HL-60/S4 treated with retinoic acid at 250 ng/mL for 4 days and 3 days (cell line): ENCODE measurements around the gene ENTREP1.

Source experiments
- in situ Hi-C: fragments of 300-500 bp; cut with MboI; formaldehyde crosslinking; loops from 2 replicates; pipeline ENCODE4 v1.7.0; 2022; ENCODE audit warnings: low sequenced_read_pairs

The ENTREP1 gene

DNA sequence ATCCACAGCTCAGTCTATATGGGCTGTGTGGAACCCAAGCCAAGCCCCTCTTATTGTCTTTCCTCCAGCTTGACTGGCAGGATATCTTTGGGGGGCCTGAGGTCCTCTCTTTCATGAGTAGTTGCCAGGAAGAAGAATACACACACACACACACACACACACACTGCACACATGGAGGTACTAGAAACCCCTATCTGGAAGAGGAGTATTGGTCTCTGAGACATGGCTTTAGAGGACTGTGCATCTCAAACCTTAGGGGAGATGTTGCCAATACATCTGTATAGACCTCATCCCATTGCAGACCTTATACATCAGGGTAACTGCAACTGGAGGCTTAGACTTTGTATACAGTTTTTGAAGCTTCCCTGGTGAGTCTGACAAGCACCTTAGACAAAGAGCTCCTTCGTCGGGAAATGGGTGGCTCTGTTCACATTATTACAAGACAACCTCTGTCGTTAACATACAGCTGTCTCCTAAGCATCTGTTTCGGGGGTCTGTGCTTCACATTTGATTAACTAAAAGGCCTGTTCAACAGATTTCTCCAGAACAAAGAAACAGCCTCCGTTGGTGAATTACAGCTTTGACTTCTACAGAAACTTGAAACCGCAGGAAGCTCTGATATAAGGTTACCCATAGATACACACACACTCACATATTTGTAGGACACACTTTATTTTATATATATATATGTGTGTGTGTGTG lies 5.5 kb upstream of the ENTREP1 start:
- in situ Hi-C loops, result no loop called here

DNA sequence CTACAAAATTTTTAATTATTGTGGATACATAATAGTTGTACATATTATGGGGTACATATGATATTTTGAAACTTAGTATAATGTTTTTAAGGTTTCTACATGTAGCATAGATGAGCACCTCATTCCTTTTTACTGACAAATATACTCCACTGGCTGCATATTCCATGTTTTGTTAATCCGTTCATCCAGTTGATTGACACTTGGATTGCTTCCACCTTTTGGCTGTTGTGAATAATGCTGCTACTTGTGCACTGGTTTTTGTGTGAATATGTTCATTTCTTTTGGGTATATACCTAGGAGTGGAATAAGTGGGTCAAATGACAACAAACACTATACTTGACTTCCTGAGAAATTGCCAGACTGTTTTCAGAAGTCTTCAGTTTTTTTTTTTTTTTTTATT lies 2.8 kb upstream of the ENTREP1 start:
- in situ Hi-C loops, result no loop called here

DNA sequence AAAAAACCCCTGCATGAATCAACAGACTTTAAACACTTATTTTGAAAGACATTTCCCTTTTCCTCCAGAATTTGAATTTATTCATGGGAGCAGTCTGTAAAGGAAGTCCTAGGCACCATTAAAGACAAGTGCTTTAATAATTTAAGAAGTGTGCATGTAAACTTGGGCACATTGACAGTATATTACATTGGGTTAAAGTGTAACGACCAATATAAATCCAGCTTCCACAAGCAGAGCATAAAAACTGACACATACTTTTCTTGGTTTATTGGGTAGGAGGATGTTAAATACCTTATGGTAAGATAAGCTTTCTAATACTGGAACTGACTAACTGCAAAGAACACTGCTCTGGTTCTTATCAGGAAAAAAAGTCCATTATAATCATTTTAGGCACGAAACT lies 1.2 kb upstream of the ENTREP1 start:
- in situ Hi-C loops, result no loop called here

DNA sequence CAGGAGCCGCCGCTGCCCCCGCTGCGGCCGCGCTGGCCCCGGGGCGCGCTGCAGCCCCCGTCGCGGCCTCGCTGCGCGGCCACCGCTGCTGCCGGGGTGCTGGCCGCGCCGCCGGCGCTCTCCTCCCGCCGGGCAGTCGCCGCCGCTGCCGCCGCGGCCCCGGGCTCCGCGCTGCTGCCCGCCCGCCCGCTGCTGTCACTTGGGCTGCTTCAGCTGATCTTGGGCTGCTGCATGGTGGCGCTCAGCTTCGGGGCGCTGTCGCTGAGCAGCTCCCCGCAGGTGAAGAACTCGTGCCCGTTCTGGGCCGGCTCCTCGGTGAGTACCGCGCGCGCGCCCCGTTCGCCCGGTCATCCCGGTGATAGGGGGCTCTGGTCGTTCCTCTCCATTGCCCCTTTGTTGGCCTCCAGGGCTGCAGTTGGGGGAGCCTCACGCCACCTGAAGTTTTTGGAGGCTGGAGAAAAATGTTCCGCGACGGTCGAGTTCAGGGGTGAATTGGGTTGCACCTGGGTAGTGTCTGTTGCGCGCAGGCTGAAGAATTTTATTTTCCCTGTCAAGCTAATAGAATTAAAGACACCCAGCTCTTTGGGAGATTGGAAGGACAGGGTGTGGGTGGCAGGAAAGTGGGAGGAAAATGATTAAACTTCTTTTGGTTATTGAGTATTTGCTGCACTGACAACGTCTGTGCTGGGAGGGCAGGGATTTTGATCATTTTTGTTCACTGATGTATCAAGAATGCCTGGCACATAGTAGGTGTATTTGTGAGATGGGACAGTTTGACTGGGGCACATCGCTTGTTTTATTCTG lies 596 bp downstream of the ENTREP1 start:
- in situ Hi-C loops, result no loop called here

DNA sequence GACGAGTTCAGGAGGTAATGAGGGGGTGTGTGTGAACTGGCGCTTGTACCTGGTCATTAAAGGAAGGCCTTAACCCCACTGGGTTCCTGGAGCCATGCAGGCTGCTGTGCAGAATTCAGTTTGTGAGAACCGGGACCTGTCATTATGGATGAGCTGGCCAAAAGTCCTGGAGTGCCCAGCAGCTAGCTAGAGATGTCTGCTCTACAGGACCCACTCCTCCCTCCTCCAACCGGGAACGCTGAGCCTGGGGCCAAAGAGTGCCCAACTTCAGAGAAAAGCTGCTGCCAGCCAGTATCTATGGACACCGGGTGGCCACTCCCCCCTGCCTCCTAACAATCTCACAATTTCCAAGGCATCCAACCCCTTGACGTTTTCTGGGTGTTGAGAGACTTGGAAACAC lies 1.2 kb downstream of the ENTREP1 start:
- in situ Hi-C loops, result no loop called here

DNA sequence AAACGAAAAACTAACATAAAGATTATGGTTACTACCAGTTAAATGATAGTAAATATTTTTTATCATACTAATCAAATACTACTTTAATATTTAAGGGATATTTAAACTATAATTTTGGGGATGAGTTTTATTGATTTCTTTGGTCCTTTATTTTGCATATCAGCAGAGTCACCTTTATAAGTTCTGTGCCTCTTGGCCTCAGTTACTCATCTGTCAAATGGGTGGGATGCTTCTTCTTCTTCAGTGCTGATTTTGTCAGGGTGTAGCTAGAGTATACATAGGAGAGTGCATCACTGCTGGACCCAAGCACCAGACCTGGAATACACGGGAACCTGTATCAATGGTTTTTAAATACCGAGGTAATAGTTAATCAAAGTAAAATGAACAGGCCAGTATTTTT lies 5.6 kb downstream of the ENTREP1 start:
- in situ Hi-C loops, result no loop called here

DNA sequence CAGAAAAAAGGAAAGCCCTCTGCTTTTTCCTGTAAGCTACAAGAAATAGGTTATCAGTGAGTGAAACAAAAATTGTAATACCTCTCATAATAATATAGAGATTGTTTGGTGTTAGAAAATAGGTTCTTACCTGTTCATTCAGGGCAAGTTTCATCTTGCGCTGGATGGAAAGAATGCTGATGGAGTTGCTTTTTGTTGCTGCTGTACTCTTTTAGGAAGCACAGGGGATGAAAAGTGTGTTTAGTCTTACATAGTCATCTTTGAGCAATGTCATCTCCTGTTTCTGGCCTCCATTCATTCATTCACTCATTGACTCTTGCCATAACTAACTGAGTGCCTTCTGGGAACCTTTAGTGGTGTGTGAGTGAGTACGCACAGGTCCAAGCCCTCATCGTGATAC lies 6.4 kb downstream of the ENTREP1 start:
- in situ Hi-C loops, result no loop called here

DNA sequence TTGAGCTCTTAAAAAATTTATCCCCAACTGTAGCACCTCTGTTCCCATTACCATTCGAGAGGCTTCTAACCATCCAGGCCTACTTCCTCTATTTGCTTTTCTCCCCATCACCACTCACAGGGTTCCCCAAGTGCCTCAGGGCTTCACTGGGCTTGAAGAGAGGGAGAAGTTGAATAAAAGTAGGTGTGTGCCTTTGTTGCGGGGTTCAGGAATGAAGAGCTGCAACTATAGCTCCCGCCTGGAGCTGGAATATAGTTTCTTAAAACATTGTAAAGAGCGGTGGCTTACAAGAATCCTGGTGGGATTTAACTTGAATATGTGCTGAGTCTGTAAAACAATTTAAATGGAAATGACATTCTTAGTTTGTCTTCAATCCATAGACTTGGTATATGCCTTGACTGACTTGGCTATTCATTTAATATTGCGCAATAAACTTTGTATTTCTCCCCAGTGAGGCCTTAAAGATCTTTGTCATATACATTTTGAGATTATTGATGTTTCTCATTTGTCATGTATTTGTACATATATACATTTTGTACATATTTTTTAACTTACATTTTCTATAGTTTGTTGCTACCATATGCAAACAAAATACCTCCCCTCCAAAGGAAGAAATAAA lies 7.2 kb downstream of the ENTREP1 start:
- in situ Hi-C loops, result no loop called here

DNA sequence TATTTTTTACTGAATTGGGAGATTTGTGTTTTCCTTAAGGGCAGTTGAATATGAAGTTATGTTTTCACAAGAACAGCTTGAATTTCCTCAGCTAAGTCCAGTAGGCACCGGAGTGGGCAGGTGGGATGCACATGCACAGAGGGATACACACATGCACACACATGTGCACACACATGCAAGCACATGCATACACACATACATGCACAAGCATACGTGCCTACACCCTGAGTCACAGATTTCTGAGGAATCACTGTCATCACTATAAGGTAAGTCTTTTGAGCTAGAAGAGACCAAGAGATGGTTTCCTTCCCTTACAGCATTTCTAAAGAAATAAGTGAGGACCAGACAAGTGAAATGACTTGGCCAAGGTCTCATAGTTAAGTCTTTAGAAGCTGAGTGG lies 8.7 kb downstream of the ENTREP1 start:
- in situ Hi-C loops, result no loop called here

DNA sequence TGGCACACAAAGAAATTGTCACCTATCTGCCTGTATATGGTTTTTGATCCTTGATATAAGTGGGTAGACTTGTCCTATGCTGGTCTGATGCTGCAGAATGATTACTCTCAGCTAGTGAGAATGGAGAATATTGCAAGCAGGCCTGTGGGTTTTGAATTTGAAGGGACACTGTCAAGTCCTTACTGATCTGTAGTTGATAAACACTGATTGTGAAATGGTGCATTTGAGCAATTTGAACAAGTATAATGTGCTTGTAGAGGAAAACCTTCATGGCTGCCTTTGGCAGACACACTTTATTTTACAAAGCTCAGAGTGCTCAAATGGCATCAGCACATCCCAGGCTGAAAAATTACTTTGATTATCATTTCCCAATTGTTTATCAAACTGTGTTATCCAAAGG lies 9.3 kb downstream of the ENTREP1 start:
- in situ Hi-C loops, result no loop called here

DNA sequence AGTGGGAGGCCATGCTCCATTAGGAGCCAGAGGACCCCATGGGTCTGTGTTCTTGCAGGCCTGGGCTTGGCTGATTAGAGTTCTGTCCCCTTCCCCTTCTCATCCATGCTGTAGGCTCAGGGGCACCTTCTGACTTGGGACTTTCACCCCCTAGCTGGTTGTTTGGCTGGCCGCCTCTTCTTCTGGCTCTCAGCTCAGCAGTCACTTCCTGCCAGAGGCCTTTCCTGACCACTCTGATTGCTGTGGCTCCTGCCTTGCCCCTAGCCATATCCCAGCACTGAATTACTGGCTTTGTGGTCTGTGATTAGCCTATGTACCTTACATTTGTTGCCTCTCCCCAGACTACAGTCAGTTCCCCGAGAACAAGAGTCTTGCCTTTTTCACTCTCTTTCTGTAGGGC lies 14.6 kb downstream of the ENTREP1 start:
- in situ Hi-C loops, result no loop called here

DNA sequence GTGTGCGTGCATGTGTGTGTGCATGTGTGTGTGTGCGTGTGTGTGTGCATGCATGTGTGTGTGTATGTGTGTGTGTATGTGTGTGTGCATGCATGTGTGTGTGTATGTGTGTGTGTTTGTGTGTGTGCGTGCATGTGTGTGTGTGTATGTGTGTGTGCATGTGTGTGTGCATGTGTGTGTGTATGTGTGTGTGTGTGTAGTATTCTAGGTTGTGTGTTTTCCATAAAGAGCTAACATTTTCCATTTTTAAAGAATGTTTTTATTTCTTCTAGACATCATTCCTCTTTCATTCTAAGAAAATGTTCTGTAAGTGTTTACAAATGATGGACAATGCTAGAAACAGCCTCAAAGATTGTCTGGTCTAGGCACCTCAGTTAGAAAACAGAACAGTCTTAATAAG lies 15.6 kb downstream of the ENTREP1 start:
- in situ Hi-C loops, result no loop called here

DNA sequence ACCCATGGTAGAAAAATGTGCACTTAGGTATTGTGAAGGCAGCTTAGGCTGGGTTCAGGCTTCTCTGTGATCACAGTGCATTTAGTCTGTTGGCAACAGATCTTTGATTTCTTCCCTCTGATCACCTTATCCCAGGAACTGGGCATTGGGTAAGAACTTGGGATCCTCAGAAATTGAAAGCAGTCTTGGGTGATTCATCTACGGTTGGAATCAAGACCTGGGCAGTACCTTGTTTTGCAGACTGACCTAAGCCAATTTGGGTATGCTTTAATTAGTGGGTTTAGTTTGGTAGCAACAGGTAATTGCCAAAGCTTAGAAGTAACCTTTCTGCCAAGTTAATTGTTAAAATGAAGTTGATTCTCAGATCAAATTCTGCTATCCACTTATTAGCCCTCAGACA lies 17.8 kb downstream of the ENTREP1 start:
- in situ Hi-C loops, result no loop called here

DNA sequence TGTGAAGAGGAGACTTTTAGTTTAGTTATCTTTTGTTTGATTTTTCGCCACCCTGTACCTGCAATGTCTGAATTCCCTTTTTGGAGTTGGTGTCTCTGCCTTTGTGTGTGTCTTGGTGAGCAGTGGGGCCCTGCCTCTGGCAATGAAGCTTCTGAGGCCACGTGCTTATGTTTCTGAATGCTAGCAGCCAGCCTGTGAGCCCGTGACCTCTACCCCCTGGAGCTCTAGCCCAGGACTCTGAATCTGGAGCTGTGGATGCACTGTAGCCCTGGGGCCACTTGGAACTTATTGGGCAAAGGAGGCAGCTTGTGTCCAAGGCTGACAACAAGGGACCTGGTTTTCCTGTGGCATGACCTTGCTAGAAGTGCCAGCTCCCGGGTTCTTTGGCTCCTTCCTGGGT lies 19.4 kb downstream of the ENTREP1 start:
- in situ Hi-C loops, result no loop called here

DNA sequence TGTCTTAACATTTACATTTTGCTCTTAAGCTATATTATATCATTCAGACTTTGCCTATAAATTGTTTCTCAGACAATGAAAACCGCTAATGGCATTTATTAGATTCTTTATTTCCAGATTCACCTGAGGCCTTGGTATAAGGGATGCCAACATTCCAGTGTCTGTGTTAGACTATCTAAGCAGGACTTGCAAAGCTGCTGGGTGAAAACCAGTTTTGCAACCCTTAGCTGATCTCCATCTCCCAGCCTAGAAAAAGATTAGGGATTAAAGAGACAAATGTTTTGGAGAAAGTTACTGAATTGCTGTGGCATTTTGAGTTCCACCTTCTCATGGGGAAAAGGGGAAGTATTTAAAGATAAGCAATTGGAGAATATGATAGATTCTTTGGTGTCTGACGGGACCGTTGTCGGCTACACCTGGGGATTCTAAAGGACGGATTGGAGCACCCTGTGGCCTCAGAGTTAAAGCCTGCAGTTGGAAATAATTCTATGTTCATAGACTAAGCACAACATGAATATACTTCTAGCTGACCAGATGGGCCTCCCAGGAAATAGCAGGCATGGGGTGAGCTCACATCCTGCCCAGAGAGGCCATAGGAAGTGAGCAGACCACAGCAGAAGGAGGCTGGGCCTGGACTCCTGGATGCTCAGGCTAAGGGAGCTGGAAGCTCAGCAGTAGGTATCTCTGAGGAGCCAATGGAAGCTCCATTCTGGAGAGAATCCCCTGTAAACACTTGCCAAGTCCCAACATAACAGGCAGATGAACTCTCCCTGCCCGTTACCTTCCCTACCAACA lies 21.8 kb downstream of the ENTREP1 start:
- in situ Hi-C loops, result no loop called here

DNA sequence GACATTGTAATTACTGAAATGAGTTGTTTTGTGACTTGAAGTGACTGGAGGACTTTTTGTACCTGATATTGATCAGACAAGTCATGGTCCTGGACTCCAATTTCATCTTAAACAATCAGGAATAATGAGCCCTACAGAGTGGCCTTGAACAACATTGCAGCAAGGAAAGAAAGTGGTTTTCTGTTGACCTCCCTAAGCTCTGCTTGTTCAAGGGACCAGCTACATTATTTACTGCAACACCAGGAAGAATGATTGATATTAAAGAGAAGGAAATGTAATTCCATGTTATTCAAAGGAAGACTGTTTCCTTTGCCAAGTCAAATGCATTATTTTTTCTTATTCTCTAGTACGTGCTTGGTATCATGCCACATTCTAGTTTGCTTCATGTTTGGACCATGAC lies 22.6 kb downstream of the ENTREP1 start:
- in situ Hi-C loops, result no loop called here

DNA sequence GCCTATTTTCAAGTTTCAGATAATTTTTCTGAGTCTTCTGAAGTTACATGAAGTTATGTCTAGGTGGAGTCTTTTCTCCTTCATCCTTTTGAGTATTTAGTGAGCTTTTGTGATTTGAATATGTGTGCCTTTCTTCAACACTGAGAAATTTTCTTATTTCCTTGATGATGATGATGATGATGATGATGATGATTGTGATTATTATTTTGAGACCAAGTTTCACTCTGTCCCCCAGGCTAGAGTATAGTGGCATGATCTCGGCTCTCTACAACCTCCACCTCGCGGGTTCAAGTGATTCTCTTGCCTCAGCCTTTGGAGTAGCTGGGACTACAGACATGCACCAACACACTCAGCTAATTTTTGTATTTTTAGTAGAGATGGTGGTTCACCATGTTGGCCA lies 26.2 kb downstream of the ENTREP1 start:
- in situ Hi-C loops, result no loop called here

DNA sequence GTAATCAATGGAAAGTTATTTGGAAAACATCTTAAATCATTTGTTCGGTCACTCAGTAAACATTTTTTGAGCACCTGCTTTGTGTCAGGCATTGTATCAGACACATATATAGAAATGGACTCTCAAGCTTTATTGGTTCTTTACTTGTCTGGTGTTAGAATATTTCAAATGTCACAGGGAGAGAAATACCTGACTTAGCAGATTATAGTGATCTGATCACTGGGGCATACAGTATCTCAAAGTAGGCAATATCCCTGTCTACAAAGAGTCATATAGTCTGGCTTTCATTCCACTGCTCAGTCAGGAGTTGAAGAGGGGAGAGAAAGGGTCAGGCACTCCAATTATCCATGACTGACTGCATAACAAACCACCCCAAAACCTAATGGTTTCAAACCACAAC lies 30.2 kb downstream of the ENTREP1 start:
- in situ Hi-C loops, result no loop called here

DNA sequence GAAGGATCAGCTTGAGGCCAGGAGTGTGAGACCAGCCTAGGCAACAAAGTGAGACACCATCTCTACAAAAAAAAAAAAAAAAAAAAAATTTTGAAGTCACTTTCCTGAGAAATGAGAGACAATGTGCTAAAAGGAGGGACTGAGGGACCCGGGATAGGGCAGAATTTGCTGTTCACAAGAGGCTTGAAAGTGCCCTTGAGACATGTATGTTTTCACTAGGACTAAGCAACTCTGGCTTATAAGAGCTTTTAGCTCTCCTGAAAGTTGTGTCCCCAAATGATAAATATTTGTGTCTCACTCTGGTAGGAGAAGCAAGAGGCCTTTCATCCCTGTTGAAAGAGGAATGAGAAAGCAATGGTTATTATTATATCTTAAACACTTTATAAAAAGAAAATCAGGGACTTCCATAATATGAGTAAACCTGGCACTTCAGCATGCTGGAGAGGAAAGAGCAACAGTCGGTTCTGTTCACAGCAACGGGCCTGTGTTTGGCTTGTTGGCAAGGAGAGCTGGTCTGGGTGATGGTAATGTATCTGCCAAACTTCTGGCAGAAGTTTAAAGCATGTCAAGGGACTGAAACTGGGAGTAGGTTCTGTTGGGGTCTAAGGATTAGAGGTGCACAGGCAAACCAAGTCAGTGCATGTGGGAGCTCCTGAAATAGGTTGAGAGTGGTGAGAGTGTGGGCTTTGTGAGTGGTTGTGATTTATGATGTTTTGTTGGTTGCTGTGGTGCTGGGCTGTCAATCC lies 32.2 kb downstream of the ENTREP1 start:
- in situ Hi-C loops, result no loop called here

DNA sequence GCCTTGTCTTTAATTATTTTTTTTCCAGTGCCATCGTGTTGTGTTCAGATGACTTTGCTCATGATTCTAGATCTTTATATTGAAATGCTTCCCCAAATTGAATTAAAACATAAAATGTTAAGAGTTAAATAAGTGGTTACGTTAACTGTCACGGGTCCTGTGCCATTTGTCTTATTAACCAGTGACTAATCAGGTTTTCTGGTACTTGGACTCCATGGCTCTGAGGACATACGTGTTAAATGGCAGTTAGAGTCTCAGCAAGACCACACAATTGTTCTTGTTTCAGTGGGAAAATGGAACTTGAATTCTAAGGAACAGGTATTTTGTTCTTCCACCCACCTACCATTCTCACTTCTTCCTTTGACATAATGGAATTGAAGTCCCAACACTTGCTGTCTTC lies 32.8 kb downstream of the ENTREP1 start:
- in situ Hi-C loops, result no loop called here

DNA sequence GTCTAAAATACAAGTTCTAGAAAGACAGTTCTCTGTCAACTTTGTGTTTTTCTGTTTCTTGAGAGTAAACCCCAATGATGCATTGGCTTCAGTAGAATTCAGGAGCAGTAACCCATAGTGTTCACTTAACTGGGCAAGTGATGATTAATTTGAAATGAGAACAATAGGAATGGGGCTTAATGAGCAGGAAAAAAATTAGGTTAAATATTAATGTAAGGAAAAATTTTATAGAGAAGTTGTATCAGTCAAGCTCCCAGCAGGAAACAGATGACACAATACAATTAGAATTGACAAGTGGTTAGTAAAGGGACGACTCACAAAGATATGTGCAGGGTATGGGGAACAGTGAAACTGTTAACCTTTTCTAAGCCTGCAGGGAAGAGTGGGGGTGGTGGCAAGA lies 38.2 kb downstream of the ENTREP1 start:
- in situ Hi-C loops, result no loop called here
